HG03378 (cell line): Measurements from ENCODE around the gene SSPN.
"Not testable (repeated sequence)": the region's sequence is repeated elsewhere in the genome, so short reads cannot be mapped to it uniquely, and the experiment has no call there.

Source experiments
- ATAC-seq: cut with Tn5 transposase; IDR thresholded peaks from one replicate; pipeline ENCODE4 v1.9.1; 2021; ENCODE audit warnings: mild to moderate bottlenecking, moderate library complexity; ENCODE audit not compliant: unreplicated experiment

The SSPN gene

DNA sequence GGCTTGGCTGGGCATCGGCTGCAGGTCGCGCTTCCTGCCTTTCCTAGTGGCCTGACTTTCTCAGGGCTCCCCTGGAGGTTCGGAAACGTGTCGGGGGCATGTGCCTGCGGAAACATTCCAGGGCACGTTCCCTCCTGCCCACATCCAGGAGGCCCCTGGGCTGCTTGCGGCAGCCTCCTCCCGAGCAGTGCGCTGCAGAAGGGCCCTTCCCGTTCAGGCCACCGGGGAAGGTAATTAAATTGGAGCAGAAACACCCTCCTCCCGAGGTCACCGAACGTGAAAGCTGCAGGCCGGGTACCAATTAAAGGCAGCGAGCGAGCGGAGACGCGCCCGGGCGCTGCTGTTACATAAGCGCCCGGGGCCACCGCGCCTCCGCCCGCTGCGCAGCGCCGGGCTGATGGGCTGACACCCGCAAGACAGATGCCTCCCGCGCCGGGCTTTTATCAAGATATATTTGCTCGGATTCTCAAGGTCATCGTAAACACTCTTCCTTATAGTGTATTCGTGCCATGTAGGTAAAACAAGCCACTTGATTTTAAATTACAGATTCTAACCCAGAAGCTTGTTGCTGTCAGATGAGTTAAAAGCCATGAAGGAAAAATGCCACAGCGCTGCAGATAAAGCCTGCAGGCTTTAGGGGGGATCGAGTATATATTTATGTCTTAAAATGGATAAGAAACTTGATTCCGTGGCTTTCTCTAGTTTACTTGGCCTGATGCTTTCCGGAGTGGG lies 31.4 kb downstream of the SSPN start:
- ATAC-seq: no peak

DNA sequence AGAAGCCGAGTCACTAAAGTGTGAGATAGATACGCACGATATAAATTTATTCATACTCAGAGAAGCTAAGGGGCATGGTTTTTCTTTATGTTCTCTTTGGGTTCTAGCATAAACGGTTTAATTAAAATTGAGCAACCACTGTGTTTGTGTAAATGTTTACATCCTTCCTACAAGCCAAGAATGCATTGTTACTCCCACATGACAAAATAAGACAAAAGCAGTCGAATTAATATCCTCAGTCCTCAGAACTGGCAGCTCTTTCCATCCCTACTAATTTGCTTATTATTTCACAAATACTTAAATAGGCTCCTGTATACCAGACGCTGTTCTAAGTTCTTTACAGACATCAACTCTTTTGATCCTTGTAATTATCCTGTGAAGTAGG lies 32.0 kb downstream of the SSPN start:
- ATAC-seq: no peak

DNA sequence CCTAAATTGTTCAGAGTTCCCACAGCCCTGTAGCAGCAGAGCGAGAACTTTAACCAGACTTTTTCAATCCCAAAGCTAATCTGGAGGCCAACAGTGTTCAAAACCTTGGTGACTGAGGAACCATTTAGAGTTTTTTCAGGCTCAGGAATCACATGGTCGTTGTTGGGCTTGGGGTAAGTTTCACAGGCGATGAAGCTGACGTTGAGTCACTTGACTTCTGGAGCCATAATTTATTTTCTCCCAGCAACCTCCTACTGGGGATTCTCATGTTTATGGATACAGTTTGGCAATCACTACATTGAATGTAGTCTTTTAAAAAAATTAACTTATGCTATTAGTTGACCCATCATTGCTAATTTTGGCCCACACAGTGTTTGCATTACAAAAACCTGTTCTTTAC lies 34.5 kb downstream of the SSPN start:
- no peak for ATAC-seq

DNA sequence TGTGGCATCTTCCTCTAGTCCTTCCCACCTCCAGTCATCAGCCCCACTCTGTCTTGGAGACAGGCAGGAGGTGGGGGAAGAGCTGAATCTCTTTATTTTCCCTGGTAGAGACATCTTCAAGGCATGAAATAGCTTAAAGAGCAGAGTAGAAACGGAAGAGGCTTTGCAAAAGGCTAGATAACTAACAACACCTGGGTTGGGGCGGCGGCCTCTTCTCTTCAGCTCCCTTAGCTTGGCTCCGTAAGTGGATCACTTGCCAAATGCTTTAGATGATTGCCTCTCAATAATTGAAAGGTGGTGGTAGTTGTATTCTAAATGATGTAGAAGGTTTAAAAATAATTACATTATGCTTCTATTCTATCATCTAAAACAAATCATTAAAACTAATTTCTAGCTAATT lies 36.1 kb downstream of the SSPN start:
- no peak for ATAC-seq

- no peak for ATAC-seq
Measured at GRCh38 chr12:26231921-26232320, 36.5 kb downstream of the SSPN start.

DNA sequence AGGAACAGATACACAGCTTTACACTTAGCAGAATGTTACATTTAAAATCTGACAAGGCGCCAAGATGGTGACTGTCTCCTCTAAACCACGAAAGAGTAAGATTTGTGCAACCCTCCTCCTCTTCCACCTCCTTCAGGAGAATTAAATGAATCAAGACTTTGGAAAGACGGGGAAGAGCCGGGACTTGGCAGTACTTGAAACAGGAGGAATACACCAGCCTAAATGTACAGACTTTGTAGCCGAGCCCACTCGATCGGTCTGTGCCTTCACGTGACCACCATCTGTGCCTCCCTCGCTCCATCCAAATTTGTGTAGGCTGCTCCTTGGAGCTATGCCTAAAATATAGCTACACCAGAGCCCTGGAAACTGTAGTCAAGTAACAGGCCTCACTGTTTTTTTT lies 38.3 kb downstream of the SSPN start:
- no peak for ATAC-seq

DNA sequence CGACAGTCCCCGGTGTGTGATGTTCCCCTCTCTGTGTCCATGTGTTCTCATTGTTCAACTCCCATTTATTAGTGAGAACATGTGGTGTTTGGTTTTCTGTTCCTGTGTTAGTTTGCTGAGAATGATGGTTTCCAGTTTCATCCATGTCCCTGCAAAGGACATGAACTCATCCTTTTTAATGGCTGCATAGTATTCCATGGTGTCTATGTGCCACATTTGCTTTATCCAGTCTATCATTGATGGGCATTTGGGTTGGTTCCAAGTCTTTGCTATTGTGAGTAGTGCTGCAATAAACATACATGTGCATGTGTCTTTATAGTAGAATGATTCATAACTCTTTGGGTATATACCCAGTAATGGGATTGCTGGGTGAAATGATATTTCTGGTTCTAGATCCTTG lies 40.1 kb downstream of the SSPN start:
- ATAC-seq: not testable (repeated sequence)

DNA sequence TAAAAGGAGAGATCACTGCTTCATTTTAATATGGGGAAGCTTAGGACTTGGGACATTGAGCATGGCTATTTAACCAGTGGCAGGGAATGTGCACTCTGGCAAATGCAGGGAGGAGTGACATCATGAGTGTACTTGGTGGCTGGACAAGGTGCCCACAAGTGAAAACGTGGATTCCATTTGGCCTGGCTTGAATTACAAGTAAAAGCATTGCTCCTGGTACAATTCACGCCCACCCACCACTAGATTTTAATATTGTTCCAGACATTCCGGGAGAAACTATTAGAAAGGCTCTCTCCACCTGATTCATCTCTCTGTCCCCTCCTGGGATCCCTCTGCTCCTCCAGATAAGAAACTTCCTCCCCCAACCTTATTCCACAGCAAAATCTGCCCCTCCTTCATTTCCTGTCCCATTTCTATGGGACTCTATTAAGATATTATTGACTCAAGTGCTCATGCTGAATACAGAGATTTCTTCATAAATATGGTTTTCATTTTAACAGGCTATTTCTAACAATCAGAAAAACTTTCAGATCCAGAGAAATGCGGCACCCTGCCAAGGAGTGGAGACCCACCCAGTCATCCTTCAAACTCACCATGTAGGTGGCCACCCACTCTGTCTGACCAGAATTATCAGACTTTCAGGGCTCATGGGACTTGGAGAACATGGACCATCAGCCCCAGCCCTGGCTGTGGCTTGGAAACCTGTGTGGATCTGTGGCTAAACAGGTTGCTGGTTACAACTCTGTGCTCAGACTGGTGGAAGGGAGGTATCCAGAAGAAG lies 43.2 kb downstream of the SSPN start:
- ATAC-seq: no peak

GRCh38 chr12:26239122-26239851 lies 43.9 kb downstream of the SSPN start:
- no peak for ATAC-seq

GRCh38 chr12:26239852-26240815 lies 44.8 kb downstream of the SSPN start:
- ATAC-seq: no peak

DNA sequence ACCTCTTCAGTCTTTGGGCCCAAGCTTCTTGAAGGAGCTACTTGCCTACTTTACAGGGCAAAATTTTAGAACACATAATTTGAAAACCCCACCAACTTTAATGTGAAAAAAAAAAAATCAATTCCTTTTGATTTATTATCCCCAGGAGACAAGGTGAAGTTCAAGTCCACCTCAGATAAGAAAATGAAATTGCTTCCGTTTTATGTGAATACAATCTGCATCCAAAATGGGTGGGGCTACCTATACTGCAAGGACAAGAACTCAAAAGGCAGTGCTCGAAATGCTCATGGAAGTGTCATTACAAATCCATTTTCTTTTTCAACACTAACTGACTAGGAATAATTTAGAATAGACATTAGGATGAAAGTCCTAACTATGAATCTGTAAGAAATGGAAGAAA lies 45.7 kb downstream of the SSPN start:
- no peak for ATAC-seq

- ATAC-seq: no peak
Measured at GRCh38 chr12:26242683-26243082, 47.3 kb downstream of the SSPN start.

DNA sequence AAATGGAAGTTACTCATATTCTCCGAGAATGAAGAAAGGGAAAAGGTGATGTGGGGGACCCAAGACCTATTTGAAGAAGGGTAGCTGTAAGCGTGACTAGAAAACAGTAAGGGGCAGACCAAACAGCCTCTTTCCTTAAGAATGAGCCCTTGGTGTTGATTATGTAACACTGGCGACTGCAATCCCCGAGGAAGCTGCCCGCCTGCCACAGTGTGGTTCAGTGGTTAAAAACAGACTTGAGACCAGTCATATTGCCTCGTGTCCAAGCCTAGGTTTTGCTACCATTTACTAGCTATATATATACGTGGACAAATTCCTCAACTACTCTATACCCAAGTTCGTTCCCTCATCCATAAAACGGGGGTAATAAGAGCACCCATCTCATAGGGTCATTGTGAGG lies 49.1 kb downstream of the SSPN start:
- ATAC-seq: no peak

GRCh38 chr12:26245175-26245942 lies 50.0 kb downstream of the SSPN start:
- no peak for ATAC-seq

DNA sequence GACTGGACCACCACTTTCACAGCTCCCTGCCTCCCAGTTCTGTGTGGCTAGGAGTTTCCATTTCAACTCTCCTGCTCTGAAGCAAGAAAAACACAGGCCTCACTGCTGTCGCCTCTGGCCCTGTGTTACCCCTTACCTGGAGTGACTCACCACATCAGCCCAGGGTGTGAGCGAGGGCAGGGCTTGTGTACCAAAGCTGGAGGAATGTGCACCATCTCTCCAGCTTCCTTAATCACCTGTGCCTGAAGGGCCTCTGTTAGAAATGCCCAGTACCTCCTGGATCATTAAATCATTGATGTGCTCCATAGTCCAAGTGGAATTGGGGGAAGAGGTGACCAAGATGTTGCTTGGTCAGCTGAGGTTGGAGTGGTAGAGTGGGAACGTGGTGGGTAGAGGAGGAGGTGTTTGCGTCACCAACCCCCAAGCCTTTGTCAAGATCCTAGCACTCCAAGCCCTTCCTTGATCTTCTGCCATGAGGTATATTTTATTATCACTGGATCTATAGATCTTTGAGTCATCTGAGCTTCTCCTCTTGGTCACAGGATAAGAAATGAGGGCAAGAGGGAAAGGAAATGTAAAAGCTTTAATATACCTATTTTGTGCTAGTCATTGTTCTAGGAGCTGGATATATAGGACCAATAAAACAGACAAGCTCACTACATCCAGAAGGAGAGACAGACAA lies 51.3 kb downstream of the SSPN start:
- ATAC-seq: no peak

GRCh38 chr12:26247873-26248272 lies 52.5 kb downstream of the SSPN start:
- ATAC-seq: no peak

DNA sequence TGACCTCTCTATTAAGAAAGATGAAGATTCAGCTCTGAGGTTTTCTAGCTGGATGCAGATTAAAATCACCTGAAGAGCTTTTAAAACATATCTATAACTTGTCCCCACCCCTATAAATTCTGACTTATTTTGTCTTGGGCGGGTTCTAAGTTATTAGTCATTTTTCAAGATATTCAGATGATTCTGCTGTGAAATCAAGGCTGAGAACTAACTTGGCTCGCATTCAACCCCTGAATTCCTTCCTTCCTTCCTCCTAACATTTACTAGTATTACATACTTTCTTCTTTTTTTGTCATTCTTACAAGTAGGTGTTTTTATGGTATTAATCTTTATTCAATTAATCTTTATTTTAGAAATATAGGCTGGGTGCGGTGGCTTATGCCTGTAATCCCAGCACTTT lies 55.4 kb downstream of the SSPN start:
- ATAC-seq: no peak

- no peak for ATAC-seq
Measured at GRCh38 chr12:26251600-26251999, 56.2 kb downstream of the SSPN start.

DNA sequence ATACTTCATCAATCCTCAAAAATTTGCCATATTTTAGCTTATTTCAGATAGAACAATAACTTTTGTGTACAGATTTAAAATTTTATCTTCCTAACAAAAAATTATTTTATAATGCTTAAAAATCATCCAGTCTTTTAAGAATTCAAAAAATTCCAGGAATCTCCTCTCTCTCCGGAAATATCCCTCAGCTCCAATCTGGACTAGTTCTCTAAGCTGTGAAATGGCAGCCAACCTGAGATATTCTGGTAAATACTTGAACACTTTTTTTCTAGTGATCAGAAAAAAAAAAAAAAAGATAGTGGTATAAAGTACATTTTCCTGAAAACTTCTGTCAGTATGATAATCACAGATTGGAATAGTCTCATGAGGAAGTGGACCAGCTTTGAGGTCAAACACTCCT lies 57.6 kb downstream of the SSPN start:
- ATAC-seq: no peak
